NCI-H526 treated with DMSO at 0.1 percent for 48 hours (cell line): ENCODE data around the gene CCDC78.

ENCODE experiments used
- DNase-seq: peaks from one replicate; lab custom pipeline; 2025; lab: John Stamatoyannopoulos, UW

The CCDC78 gene

DNA sequence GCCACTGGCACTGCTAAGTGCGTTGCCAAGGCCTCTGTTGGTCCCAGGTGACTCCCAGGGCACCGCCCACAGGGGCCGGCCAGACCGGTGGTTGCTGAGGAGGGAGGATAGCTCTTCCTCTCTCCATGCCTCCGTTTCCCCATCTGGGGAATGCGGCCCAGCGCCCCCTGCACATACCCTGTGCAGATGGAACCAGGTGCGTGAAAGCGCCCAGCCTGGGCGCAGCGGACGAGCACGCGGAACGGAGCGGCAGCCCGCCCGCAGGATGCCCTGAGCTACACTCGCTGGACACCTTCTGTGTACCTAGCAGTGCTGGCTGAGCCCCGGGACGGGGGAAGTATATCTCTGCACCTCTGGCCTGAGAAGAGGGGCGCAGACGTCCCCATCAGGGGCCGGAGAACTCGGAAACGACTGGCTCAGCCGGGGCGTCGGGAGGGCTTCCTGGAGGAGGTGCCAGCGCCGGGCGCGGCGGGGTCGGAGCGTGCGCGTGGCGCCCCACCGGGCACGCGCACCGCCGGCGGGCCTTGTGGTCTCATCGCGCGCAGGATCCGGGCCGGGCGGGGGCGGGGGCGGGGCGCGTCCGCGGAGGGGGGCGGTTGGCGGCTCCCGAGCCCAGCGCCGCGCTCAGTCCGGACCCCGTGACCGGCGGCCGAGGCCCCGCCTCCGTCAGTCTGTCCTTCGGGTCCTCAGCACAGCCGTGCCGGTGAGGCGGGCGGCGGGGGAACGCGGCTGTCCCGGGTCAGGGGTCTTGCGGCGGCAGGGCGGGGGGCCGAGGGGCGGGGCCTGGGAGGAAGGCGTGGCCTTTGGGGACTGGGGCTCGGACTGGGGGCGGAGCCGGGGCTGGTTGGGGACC lies at the start of gene CCDC78, which contains the start of gene HAGHL:
Gene CCDC78, minus strand, starts transcription at position 6 of the 853 bp plus-strand sequence. CDS start 76 bp downstream, outside the sequence.
Gene HAGHL, plus strand, starts transcription at position 669 of the 853 bp plus-strand sequence. CDS start 404 bp downstream, outside the sequence.
- DNase-seq: peak; percentile 43

DNA sequence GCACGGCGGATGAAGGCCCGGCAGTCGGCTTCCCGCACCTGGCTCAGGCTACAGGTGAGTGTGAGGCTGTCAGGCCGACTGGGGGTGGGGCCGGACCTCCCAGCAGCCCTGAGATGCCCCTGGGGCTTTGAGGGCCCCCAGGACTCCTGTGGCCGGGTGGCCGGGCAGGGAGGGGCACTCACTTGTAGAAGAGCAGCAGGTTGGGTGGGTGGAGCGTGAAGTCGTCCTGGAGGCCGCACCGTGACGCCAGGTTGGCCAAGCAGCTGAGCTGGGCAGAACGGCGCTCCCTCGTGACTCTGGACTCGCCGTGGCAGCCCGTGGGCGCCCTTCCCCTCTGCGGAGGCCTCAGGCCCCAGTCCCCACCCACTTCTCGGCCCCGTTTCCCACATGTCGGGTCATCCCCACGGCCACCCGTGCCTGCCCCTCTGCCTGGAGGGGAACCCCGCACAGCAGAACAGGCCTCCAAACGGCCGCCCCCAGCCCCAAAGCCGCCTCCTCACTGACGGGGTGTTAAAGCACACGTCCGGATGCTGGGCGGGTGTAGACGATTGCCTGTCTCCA lies 49.1 kb upstream of the CCDC78 start:
- DNase-seq: no peak

DNA sequence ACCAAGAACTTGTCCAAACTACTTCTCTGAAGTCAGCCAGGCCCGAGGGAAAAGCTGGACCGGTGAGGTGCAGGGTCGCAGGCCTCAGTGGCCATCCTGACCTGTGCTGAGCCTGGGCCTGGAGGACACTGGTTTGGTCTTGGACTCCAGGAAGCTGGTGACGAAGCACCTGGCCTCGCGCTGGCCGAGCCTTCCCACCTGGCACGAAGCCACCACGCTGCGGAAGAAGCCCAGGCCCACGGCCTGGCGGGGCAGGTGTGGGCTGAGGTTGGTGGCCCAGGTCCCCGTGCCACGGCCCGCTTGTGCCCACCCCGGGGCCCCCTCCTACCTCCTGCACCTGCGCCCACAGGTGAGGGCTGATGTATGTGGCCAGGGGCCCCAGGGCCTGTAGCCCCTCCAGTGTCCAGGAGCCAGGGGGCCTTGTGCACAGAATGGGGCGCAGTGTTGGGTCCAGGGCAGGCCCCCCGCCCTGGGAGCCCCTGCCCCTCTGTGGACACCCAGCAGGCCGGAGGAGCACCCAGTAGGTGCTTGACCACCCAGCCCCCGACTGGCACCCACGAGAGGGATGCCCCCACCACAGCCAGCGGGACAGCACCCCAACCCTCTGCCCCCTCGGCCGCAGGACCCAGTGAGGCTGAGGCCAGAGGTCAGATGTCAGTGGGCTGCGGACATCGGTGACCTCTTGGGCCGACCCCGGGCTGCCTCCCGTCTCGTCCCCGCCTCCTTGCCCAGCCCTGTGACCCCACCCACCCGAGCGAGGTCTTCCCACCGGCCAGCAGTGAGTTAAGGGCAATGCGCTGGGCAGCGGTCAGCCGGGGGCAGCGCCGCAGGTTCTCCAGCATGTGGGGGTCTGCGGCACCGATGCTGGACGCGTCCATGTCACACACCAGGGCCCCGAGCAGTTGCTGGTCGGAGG lies 48.1 kb upstream of the CCDC78 start:
- DNase-seq: no peak

DNA sequence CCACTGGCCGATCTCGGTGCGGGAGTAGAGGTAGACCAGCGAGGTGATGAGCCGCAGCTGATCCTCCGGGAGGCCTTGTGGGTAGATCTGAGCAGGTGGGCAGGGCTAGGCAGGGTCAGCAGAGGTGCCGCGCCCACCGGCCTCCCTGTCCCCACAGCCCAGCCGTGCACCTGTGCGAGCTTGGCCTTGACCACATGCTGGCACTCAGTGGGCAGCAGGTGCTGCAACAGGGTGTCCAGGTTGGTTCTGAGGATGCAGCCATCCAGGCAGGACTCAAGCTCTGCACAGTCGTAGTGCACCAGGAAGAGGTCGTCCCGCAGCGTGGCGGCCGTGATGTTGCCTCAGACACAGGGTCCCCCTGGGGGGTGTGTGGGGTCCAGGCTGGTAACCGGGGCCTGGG lies 46.7 kb upstream of the CCDC78 start:
- no peak for DNase-seq

DNA sequence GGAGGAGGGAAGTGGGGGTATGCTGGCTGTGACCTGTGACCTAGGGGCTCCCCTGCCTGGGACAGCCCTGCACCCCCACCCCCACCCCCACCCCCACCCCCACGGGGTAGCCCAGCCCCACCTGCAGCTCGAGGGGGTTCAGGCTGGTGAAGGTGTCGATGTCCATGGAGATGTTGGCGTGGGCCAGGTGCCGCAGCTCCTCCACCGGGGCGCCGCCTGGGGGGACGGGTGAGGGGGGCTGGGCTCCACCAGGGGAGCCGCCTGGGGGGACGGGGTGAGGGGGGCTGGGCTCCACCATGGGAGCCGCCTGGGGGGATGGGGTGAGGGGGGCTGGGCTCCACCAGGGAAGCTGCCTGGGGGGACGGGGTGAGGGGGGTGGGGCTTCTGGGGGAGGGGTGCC lies 44.2 kb upstream of the CCDC78 start:
- DNase-seq: no peak

DNA sequence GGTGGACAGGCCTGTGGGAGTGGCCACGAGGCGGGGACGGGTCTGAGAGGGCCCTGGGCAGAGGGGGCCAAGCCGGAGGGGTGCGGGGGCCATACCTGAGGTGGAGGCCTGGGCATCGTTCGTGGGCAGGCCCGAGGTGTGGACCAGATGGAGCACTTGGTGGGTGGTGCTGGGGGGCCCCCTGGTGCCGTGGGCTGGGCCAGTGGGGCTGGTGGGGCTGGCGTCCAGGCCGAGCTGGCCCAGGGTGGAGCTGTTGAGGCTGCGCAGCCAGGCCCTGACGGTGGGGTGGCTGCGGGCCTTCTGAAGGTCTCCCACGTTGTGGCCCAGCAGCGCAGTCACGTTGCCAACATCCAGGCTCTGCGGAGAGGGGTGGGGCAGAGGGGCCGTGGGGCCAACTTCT lies 43.7 kb upstream of the CCDC78 start:
- DNase-seq: no peak

DNA sequence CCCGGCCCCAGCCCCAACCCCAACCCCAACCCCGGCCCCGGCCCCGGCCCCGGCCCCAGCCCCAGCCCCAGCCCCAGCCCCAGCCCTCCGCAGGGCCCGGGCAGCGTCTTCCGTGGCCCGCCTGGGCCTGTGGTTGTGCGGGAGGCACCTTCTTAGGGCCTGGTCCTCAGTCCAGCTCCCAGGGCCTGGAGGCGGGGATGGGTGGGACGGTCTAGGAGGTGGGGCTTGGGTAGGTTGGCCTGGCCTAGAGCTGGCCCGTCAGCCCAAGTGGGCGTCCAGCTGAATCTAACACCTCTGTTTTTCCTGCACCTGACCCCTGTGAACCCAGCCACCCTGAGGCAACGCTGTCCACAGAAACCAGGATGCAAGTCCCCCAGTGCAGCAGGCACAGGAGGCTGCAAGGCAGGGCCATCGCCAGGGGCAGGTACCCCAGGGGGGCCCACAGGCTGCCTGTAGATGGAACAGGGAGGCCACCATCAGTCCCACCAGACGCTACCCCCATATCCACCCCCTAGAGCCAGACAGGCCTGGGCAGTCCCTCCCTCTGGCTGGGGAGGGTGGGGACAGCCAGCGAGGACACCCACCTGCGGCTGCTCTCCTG lies 43.0 kb upstream of the CCDC78 start:
- DNase-seq: no peak

DNA sequence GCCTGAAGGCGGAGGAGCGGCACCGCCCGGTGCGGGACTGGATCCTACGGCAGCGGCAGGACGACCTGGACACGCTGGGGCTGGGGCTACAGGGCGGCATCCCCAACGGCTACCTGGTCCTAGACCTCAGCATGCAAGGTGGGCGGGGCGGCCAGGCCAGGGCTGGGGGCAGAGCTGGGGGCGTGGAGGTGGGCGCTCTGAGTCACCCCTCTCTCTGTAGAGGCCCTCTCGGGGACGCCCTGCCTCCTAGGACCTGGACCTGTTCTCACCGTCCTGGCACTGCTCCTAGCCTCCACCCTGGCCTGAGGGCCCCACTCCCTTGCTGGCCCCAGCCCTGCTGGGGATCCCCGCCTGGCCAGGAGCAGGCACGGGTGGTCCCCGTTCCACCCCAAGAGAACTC lies 42.2 kb upstream of the CCDC78 start:
- no peak for DNase-seq

DNA sequence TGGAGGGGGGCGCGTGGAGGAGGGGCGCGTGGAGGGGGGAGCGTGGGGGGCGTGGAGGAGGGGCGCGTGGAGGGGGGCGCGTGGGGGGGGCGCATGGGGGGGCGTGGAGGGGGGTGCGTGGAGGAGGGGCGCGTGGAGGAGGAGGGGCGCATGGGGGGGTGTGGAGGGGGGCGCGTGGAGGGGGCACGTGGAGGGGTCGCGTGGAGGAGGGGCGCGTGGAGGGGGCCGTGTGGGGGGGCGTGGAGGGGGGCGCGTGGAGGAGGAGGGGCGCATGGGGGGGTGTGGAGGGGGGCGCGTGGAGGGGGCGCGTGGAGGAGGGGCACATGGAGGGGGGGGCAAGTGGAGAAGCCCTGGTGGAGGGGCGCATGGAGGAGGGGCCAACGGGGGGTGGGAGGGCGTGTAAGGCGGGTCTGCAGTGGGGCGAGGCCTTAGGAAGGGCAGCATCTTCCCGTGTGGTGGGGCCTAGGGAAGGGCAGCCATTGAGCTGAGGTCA lies 41.5 kb upstream of the CCDC78 start:
- DNase-seq: no peak

DNA sequence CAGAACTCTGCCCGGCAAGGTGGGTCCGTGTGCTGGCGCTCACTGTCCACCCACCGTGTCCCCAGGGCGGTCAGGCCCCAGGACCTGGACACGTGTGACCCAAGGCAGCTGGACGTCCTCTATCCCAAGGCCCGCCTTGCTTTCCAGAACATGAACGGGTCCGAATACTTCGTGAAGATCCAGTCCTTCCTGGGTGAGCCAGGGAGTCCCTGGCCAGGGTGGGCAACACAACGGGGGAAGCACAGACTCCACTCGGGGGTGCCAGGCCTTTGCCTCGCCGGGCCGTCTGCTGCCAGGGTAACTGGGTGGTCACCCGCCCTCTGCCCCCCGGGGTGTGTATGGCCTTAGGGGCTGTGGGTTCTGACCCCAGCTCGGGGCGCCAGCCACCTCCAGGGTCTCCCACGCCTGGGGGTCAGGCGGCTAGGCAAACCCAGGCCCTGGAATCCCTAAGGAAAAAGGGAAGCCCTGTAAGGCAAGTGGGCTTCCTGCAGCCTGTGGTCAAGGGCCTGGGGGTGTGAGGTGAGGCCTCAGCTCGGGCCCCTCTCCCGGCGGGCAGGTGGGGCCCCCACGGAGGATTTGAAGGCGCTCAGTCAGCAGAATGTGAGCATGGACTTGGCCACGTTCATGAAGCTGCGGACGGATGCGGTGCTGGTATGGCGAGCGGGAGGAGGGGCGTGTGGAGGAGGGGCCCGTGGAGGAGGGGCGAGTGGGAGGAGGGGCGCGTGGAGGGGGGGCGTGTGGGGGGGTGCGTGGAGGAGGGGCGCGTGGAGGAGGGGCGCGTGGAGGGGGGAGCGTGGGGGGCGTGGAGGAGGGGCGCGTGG lies 40.8 kb upstream of the CCDC78 start:
- DNase-seq: no peak

DNA sequence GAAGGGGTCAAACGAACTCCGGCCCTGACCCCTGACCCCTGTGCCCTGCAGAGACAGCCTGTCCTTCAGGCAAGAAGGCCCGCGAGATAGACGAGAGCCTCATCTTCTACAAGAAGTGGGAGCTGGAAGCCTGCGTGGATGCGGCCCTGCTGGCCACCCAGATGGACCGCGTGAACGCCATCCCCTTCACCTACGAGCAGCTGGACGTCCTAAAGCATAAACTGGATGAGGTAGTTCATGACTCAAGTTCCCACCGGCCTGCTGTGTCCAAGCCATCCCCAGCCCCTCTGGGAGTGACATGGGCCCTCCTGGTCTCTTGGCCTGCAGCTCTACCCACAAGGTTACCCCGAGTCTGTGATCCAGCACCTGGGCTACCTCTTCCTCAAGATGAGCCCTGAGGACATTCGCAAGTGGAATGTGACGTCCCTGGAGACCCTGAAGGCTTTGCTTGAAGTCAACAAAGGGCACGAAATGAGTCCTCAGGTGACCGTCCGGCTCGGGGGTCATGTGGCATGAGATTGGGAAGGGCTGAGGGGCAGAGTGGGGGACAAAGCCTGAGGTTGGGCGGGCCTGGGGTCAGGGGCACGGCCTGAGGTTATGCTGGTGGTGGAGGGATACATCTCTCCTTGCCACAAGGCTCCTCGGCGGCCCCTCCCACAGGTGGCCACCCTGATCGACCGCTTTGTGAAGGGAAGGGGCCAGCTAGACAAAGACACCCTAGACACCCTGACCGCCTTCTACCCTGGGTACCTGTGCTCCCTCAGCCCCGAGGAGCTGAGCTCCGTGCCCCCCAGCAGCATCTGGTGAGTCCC lies 40.0 kb upstream of the CCDC78 start:
- no peak for DNase-seq

DNA sequence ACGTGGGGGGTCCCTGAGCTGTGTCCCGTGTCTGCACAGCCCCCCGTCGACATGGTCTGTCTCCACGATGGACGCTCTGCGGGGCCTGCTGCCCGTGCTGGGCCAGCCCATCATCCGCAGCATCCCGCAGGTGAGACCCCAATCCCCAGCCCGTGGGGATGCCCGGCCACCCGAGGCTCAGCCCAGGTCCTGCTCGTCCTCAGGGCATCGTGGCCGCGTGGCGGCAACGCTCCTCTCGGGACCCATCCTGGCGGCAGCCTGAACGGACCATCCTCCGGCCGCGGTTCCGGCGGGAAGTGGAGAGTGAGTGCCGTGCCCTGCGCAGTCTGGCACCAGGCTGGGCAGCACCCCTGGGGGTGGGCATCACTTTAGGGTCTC lies 39.2 kb upstream of the CCDC78 start:
- DNase-seq: no peak

DNA sequence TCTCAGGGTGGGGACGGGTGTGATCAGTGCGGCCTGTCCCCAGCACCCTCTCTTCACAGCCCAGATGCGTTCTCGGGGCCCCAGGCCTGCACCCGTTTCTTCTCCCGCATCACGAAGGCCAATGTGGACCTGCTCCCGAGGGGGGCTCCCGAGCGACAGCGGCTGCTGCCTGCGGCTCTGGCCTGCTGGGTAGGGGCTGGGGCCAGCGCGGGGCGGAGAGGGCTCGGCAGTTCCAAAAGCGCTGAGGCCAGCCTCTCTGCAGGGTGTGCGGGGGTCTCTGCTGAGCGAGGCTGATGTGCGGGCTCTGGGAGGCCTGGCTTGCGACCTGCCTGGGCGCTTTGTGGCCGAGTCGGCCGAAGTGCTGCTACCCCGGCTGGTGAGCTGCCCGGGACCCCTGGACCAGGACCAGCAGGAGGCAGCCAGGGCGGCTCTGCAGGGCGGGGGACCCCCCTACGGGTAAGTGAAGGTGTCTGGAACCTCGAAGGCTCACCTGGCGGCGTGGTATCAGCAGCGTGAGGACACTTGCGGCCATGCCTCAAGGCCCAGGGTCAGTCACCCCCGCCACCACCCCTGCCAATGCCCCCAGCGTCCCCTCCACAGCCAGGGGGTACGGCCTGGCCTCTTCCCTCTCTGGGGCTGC lies 38.7 kb upstream of the CCDC78 start:
- DNase-seq: no peak

DNA sequence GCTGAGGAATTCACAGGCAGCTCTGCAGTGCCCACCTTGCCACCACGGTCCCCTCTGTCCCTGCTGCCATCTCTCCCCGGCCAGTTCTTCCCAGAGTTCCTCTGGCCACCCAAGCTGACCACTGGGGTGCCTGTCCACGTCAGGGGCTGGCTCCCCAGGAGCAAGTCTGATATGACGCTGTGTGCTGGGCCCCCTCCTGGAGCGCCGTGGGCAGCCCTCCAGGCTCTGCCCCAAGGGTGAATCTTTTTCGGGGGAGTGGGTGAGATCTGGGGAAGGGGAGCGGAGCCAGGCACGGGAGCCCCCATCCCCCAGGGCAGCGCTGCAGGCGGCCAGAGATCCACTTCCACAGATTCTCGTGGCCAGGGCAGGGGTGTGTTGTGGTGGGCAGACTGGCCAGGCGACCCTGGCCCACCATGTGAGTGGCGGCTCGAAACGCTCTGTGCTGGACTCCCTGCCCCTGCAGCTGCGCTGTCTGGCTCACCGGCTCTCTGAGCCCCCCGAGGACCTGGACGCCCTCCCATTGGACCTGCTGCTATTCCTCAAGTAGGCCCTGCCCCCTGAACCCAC lies 38.0 kb upstream of the CCDC78 start:
- DNase-seq: no peak

DNA sequence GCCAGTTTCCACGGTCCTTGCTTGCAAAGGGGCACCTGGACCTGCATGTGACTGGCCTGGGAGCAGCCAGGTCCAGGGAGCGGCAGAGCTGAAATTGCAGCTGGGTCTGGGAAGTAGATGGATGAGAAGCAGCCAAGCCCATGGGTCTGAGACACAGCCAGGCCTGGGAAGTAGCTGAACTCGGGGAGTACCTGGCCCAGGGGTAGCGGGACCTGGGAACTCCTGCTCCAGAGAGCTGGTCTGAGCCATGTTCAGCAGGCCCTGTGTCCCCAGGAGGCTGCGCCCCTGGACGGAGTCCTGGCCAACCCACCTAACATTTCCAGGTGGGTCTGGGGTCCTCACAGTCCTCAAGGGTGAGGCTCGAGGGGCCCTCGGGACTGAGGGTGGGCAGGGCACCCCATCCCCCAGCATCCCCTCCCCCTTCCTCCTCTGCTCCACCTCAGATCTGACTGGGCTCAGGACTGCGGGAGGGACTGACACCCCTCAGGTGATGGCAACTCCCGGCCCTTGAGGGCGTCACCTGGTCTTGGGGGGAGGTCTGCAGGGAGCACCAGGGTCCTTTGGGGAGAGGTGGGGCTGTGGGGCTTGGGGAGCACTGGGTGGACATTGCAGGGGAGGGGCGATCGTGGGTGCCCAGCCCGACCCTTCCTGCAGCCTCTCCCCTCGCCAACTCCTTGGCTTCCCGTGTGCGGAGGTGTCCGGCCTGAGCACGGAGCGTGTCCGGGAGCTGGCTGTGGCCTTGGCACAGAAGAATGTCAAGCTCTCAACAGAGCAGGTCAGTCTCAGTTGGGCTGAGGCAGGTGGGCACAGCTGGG lies 37.3 kb upstream of the CCDC78 start:
- no peak for DNase-seq

DNA sequence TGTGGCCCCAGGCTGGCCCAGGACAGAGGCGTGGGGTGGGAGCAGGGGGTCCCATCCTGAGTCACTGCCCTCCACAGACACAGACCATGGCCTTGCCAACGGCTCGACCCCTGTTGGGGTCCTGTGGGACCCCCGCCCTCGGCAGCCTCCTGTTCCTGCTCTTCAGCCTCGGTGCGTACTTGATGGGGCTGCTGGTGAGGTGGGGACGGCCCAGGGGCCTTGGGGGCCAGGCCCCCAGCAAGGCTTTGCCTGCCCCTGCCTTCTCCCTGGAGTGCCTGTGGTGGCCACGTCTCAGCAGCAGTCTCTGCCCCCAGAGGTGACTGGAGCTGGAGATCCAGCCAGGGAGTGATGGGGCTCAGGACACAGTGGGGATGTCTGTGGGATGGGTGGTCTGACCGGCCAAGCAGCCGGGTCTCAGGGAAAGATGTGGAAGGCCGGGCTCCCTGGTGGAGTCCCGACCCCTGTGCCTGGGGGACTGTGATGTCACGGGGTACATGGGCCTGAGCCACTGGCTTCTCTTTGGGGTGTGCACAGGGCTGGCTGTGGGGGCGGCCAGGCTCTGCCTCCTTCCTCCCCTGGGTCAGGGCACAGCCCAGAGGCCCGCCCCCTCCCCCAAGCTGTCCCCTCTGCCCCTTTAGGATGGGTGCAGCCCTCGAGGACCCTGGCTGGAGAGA lies 36.5 kb upstream of the CCDC78 start:
- no peak for DNase-seq

DNA sequence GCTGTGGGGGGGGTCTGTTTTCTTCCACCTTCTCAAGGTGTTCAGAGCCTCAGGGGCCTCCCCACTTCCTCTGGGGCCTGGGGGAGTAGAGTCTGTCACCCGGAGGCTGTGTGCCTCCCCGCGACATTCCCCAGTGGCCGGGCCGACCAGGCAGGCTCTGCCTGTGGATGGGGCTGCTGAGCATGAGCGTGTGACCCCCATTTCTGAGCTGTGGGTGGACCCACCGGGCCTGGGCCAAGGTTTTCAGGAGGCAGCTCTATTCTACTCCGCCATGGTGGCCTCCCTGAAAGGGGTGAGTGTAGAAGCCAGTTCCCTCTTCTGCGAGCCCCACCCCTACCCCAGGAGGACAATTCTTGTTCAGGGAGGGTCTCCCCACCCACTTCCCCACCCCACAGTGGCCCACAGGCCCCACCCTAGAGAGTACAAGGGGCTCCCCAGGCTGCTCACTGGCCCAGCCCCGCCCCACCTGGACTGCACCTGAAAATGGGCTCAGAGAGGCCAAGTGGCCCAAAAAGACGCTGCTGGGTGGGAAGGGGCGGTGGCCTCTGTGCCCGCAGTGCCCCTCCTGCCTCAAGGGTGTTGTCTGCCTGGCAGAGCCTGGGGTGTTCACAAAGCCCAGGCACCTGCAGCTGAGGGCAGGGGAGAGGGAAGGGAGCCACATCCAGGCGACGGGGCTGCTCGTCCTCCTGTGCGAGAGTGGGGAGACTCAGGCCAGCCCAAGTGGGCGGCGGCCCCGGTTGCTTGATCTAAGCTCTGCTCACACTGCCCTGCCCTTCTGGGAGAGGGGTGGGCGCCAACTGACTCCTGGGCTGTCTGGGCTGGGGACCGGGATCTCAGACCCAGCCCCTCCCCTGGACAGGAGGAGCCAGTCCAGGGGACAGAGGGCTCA lies 35.6 kb upstream of the CCDC78 start:
- no peak for DNase-seq
